ENCODE results near the gene CHRNE. TPM values are rescaled to one million over a fixed set of nuclear protein-coding genes. Genes with fewer than 3 reads are reported as not detected.

Gene CHRNE
- polyA plus RNA-seq, 2 of the 4 experiments (the other 2 are of a cell fraction), result 0.10 to 0.13 TPM

DNA sequence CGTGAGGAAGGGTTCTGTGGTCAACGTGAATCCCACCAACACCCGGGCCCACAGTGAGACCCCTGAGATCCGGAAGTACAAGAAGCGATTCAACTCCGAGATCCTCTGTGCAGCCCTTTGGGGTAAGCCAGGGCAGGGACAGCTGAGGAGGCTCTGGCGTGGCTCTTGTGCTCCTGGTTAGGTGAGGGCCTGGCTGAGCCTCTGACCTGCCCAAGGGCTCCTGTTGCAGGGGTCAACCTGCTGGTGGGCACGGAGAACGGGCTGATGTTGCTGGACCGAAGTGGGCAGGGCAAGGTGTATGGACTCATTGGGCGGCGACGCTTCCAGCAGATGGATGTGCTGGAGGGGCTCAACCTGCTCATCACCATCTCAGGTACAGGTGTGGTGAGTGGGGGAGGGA, 7.8 kb downstream of the CHRNE start:
- no peaks in the 10 kb centered on the region for H3K4me1 ChIP-seq
- no peaks in the 10 kb centered on the region for H3K9me3 ChIP-seq
- FAIRE-seq (no peak), DNase-seq (ENCODE audit: low read depth in 1 of 2, low spot score in 1 of 2) (no peak), ATAC-seq (no peak)
- no peak overlapping the region for H3K27ac ChIP-seq
- no peak for TF ChIP-seq TFCP2L1 (CRISPR knock-in tag; IDR thresholded peaks at IDR 0.05)
- no peak for TF ChIP-seq KDM1A (IDR thresholded peaks at IDR 0.05; ENCODE audit: low read depth)
- no peak for TF ChIP-seq FOSB (CRISPR knock-in tag; IDR thresholded peaks at IDR 0.05)
- ChIA-PET CTCF (interaction anchor here (0.6 to 1.8 kb wide), 9 partner anchors 8 to 328 kb away, joined by 3 to 9 read pairs (median 5); partner anchors contain the start of genes ARRB2 and CHRNE), POLR2A (no interaction called here)
- H3K4me3 ChIP-seq, result no peak overlapping the region
- no peak overlapping the region for H3K4me2 ChIP-seq
- 94% methylated on average over 11 of the region's 13 CpGs for WGBS (ENCODE audit: missing lambda C conversion rate)

DNA sequence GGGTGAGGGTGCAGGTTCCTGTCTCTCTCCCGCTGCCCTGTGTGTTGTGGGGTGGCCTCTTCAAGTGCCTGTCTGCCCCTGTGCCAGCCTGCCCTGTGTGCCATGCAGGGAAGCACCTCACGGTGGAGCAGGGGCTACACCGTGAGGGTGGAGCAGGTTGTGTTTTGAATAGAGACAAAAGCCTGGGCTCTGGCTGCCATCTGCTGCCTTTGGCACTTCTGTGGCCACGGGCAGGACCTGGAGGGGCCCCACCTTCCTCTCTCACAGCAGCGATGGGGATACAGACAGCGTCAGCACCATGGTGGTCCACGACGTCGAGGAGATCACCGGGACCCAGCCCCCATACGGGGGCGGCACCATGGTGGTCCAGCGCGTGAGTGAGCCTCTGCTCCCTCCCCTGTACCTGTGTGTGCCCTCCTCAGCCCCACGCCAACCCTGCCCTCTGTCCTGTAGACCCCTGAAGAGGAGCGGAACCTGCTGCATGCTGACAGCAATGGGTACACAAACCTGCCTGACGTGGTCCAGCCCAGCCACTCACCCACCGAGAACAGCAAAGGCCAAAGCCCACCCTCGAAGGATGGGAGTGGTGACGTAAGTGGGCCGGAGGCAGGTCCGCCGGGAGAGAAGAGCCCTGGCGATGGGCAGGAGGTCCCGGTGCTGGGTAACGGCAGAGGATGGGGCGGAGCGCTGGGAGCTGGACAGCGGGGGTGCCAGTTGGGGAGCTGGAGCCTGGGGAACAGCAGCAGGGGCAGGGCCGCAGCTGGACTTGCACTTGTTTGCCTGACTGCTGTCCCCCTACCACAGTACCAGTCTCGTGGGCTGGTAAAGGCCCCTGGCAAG, 9.0 kb downstream of the CHRNE start:
- FAIRE-seq (no peak), ATAC-seq (peak in 1 of 2 experiments; percentile 6; a peak in 2 of 6 replicates), DNase-seq (ENCODE audit: low read depth in 1 of 2, low spot score in 1 of 2) (no peak)
- H3K4me2 ChIP-seq, result no peak overlapping the region
- ChIA-PET POLR2A (interaction anchor here (0.5 kb wide), 1 partner anchor 10 kb away, joined by 3 read pairs; no protein-coding TSS in a partner anchor), CTCF (interaction anchor here (0.7 to 7.2 kb wide), 9 partner anchors 8 to 329 kb away, joined by 3 to 83 read pairs (median 5); partner anchors contain the start of genes ARRB2, C17orf107 and CHRNE)
- no peaks in the 10 kb centered on the region for H3K9me3 ChIP-seq
- no peaks in the 10 kb centered on the region for H3K4me1 ChIP-seq
- 93% methylated on average over 24 of the region's 31 CpGs for WGBS (ENCODE audit: missing lambda C conversion rate)
- no peak overlapping the region for H3K4me3 ChIP-seq
- TF ChIP-seq NR3C1 (IDR thresholded peaks at IDR 0.05), result no peak
- no peak for TF ChIP-seq TFCP2L1 (CRISPR knock-in tag; IDR thresholded peaks at IDR 0.05)
- no peak for TF ChIP-seq ZC3H11A (IDR thresholded peaks at IDR 0.05)
- no peak for TF ChIP-seq MYC (IDR thresholded peaks at IDR 0.05; ENCODE audit: borderline replicate concordance, low read length)
- TF ChIP-seq EP300 (IDR thresholded peaks at IDR 0.05), result no peak
- TF ChIP-seq, protein P1, sequence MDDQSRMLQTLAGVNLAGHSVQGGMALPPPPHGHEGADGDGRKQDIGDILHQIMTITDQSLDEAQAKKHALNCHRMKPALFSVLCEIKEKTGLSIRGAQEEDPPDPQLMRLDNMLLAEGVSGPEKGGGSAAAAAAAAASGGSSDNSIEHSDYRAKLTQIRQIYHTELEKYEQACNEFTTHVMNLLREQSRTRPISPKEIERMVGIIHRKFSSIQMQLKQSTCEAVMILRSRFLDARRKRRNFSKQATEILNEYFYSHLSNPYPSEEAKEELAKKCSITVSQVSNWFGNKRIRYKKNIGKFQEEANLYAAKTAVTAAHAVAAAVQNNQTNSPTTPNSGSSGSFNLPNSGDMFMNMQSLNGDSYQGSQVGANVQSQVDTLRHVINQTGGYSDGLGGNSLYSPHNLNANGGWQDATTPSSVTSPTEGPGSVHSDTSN (IDR thresholded peaks at IDR 0.05), result no peak
- TF ChIP-seq CHD4 (IDR thresholded peaks at IDR 0.05; ENCODE audit: borderline replicate concordance), result no peak
- TF ChIP-seq ZNF302 (CRISPR knock-in tag; IDR thresholded peaks at IDR 0.05), result no peak
- no peak for TF ChIP-seq EHF (CRISPR knock-in tag; IDR thresholded peaks at IDR 0.05)
- H3K27ac ChIP-seq, result no peak overlapping the region

DNA sequence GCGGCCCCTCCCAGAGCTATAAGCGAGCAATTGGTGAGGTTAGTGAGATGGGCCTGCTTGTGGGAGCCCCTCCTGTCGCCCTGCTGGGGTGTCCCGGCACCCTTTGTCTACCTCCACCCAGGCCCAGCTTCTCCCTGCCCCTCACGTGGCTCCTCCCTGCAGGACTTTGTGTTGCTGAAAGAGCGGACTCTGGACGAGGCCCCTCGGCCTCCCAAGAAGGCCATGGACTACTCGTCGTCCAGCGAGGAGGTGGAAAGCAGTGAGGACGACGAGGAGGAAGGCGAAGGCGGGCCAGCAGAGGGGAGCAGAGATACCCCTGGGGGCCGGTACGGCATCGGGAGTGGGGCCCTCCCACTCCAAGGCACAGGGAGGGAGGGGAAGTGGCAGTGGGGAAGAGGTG, 9.6 kb downstream of the CHRNE start:
- Histone ChIP-seq H3K4me3 (no peak overlapping the region), H3K4me2 (no peak overlapping the region), H3K9me3 (no peaks in the 10 kb centered on the region), H3K27ac (no peak overlapping the region), H3K4me1 (no peaks in the 10 kb centered on the region)
- 85% methylated on average over 18 of the region's 18 CpGs for WGBS (ENCODE audit: missing lambda C conversion rate)
- ChIA-PET CTCF (interaction anchor here (0.6 to 14.1 kb wide), 5 partner anchors 9 to 173 kb away, joined by 3 to 271 read pairs (median 4); partner anchors contain the start of genes C17orf107, CHRNE, GLTPD2 and VMO1), POLR2A (interaction anchor here (0.5 kb wide), 1 partner anchor 9 kb away, joined by 3 read pairs; no protein-coding TSS in a partner anchor)
- ATAC-seq (no peak), FAIRE-seq (no peak), DNase-seq (ENCODE audit: low read depth in 1 of 2, low spot score in 1 of 2) (no peak)
- TF ChIP-seq NR3C1 (IDR thresholded peaks at IDR 0.05) (no peak), CEBPB (IDR thresholded peaks at IDR 0.05) (no peak), CBX8 (IDR thresholded peaks at IDR 0.05) (no peak), JUNB (IDR thresholded peaks at IDR 0.05) (no peak), TP53 (CRISPR knock-in tag; IDR thresholded peaks at IDR 0.05) (no peak), TFCP2L1 (CRISPR knock-in tag; IDR thresholded peaks at IDR 0.05) (no peak), ZSCAN20 (CRISPR knock-in tag; IDR thresholded peaks at IDR 0.05) (no peak), MAZ (IDR thresholded peaks at IDR 0.05; ENCODE audit: borderline replicate concordance, low read depth, low read length) (no peak), HEYL (CRISPR knock-in tag; IDR thresholded peaks at IDR 0.05) (no peak)
- TF ChIP-seq, protein P2, sequence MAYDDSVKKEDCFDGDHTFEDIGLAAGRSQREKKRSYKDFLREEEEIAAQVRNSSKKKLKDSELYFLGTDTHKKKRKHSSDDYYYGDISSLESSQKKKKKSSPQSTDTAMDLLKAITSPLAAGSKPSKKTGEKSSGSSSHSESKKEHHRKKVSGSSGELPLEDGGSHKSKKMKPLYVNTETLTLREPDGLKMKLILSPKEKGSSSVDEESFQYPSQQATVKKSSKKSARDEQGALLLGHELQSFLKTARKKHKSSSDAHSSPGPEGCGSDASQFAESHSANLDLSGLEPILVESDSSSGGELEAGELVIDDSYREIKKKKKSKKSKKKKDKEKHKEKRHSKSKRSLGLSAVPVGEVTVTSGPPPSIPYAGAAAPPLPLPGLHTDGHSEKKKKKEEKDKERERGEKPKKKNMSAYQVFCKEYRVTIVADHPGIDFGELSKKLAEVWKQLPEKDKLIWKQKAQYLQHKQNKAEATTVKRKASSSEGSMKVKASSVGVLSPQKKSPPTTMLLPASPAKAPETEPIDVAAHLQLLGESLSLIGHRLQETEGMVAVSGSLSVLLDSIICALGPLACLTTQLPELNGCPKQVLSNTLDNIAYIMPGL (CRISPR knock-in tag; IDR thresholded peaks at IDR 0.05; ENCODE audit: borderline replicate concordance), result no peak
- TF ChIP-seq, protein P3, sequence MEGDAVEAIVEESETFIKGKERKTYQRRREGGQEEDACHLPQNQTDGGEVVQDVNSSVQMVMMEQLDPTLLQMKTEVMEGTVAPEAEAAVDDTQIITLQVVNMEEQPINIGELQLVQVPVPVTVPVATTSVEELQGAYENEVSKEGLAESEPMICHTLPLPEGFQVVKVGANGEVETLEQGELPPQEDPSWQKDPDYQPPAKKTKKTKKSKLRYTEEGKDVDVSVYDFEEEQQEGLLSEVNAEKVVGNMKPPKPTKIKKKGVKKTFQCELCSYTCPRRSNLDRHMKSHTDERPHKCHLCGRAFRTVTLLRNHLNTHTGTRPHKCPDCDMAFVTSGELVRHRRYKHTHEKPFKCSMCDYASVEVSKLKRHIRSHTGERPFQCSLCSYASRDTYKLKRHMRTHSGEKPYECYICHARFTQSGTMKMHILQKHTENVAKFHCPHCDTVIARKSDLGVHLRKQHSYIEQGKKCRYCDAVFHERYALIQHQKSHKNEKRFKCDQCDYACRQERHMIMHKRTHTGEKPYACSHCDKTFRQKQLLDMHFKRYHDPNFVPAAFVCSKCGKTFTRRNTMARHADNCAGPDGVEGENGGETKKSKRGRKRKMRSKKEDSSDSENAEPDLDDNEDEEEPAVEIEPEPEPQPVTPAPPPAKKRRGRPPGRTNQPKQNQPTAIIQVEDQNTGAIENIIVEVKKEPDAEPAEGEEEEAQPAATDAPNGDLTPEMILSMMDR (IDR thresholded peaks at IDR 0.05), result no peak
- TF ChIP-seq, protein P4, sequence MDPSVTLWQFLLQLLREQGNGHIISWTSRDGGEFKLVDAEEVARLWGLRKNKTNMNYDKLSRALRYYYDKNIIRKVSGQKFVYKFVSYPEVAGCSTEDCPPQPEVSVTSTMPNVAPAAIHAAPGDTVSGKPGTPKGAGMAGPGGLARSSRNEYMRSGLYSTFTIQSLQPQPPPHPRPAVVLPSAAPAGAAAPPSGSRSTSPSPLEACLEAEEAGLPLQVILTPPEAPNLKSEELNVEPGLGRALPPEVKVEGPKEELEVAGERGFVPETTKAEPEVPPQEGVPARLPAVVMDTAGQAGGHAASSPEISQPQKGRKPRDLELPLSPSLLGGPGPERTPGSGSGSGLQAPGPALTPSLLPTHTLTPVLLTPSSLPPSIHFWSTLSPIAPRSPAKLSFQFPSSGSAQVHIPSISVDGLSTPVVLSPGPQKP (IDR thresholded peaks at IDR 0.05; ENCODE audit: low read depth, low read length), result no peak
- TF ChIP-seq, protein P5, sequence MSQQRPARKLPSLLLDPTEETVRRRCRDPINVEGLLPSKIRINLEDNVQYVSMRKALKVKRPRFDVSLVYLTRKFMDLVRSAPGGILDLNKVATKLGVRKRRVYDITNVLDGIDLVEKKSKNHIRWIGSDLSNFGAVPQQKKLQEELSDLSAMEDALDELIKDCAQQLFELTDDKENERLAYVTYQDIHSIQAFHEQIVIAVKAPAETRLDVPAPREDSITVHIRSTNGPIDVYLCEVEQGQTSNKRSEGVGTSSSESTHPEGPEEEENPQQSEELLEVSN (IDR thresholded peaks at IDR 0.05; ENCODE audit: borderline replicate concordance, low read depth), result no peak
